Suppressor macrophage (primary cell): ENCODE measurements around the gene PLA2R1.
A peak's percentile ranks its signal among the peaks of the same experiment; 100 is the strongest.
"Not testable (repeated sequence)": the region's sequence is repeated elsewhere in the genome, so short reads cannot be mapped to it uniquely, and the experiment has no call there.

ENCODE experiments used
- DNase-seq, 4 experiments: peaks; one replicate each; pipeline ENCODE4 v3.0.0-alpha.2; 2020 to 2022

PLA2R1 gene

DNA sequence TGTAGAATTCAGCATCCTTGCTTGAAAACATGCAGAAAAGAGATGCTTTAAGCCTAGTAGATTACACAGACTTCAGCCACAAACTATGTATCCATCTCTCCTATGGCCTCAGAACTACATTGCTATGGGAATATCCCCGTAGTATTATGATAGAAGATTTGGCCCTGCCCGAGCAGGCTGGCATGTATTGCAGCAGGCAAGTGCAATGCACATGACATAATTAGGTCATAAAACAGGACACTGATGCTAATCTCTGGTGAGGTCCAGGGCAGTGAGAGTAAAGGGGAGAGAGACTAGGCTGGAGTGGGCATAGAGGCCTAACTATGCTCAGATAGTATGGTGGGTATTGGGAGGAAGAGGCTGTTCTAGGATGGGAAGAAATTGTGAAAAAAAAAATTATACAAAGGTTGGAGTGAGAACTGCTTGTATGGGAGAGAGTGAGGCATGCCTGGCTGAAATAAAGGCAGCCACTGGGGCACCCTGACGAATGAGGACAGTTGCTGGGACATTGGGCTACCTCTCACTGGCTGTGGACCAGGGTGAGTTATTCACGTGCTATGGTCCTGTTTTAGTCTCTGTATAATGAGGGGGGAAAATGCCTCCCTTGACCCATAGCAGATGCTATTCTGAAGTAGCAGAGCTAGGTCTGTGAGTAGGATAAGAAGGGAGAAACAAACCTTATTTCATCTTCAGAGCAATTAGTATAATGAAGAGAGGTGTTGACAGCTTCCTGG, 1.6 kb upstream of the PLA2R1 start:
- no peak for DNase-seq

GRCh38 chr2:160063271-160063670, 856 bp upstream of the PLA2R1 start:
- peak in 1 of 4 experiments; percentile 4 for DNase-seq

- DNase-seq = peak in 1 of 4 experiments; percentile 9
These were observed 497 bp downstream of the PLA2R1 start for GRCh38 chr2:160061944-160062291.

DNA sequence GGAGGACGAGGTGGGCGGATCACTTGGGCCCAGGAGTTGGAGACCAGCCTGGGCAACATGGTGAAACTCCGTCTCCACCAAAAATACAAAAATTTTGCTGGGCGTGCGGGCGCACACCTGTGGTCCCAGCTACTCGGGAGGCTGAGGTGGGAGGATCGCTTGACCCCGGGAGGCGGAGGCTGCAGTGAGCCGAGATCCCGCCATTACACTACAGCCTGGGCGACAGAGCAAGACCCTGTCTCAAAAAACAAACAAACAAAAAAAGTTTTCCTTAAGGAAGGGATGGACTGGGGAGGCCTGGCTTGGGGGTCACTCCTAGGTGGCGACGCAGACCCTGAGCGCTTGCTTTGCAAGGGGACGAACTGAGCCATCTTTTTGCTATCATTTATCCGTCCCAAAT, 882 bp downstream of the PLA2R1 start:
- DNase-seq = no peak

DNA sequence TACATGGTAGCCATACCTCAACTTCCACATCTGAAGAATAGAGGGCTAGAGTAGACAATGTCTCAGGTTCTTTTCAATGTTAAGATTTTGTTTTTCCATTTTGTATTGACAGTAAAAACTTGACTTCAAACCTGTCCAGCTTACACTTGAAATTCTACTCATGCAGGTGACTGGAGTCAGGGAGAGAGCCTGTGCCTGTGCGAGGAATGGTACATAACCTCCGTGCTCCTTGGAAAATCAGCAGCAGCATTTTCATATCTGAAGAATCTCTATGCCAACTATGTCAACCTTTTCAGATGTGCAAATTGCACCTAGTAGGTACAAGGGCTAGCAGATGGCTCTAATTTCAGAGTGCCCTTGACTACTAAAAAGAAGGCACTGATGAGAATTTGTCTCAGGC, 2.1 kb downstream of the PLA2R1 start:
- no peak for DNase-seq

DNA sequence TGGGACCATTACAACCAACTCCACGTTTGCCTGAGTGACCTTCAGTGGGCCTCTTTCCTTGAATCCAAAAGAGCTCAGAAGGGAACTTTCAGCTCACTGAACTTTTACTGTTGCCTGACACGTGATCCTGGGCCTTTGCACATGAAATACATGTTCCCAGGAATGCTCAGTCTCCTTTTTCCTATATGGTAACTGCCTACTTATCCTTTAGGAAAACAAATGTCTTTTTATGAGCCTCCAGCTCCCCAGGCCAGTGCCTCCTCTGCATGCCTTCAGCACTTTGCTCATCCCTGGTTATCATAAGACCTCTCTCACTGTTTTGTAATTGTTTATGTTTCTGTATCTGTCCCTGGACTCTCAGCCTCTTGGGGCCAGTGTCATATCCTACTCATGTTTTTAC, 5.1 kb downstream of the PLA2R1 start:
- DNase-seq = no peak

GRCh38 chr2:160055726-160056108, 6.7 kb downstream of the PLA2R1 start:
- DNase-seq = no peak

- DNase-seq = no peak
These were observed 7.3 kb downstream of the PLA2R1 start for GRCh38 chr2:160054984-160055725.

- DNase-seq = no peak
These were observed 8.5 kb downstream of the PLA2R1 start for GRCh38 chr2:160053946-160054345.

- DNase-seq = no peak
These were observed 9.9 kb downstream of the PLA2R1 start for GRCh38 chr2:160052531-160052930.

DNA sequence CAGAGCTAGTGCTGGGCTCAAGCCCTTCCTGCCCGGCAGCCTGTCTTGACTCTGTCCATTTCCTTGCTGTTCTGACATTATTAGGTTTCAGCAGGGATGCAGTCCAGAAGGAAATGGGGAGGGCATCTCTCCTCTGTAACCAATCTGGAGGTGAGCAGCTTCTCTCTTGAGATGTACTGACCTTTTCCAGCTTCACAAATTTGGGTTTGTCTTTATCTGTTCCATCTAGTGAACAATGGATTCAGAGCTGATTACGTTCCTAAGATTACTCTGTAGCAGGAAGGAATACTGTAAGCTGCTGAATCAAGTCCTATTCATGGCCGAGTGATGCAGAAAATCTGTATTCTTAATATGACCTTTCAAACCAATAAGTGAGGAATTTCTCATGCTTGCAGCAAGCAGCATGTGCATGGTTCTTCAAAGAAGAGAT, 11.0 kb downstream of the PLA2R1 start:
- DNase-seq = no peak

GRCh38 chr2:160050147-160050546, 12.3 kb downstream of the PLA2R1 start:
- DNase-seq = no peak

DNA sequence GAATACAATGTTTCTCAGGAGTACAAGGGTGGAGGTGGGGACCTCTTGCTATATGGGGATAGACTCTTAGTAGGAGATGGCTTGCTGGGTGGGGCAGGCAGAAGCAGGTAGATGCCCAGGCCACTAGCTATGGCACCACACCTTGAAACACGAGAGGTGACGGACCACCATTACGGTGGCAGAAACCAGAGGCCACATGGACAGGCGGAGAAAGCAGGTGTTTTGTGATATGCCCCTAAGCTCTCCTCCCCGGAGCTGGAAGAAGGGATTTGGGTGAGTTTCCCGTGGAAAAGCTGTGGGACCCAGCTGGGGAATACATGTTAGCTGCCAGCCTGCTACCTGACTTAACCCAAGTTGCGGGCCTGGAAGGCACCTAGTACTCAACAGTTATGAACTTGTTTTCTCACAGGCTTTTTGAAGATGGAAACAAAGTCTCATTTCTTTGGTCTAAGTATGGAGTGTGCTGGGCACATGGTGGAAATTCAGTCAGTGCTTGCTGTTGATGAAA, 16.7 kb downstream of the PLA2R1 start:
- no peak for DNase-seq

DNA sequence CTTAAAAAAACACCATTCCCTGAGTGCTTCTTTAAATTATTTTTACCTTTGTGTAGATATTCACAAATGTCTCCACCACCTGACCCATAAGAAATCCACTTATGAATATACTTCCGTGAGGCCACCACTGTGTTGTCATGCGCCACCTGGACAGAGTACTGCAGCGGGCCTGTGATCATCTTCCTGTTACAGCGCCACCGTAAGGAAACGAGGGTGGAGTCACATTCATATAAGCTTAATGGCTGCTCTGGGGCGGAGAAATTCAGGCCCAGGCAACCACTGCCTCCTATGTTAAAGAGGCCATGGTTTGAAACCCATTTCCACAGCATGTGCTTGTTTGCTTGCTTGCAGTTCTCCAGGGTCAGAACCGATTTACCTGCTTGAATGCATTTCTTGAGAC, 17.7 kb downstream of the PLA2R1 start:
- no peak for DNase-seq

GRCh38 chr2:160043265-160043664, 19.1 kb downstream of the PLA2R1 start:
- DNase-seq = peak in 2 of 4 experiments; percentile 4 to 16

GRCh38 chr2:160042054-160042453, 20.4 kb downstream of the PLA2R1 start:
- DNase-seq = no peak

- no peak for DNase-seq
These were observed 21.3 kb downstream of the PLA2R1 start for GRCh38 chr2:160041091-160041490.

- DNase-seq = no peak
These were observed 23.1 kb downstream of the PLA2R1 start for GRCh38 chr2:160039166-160039903.

DNA sequence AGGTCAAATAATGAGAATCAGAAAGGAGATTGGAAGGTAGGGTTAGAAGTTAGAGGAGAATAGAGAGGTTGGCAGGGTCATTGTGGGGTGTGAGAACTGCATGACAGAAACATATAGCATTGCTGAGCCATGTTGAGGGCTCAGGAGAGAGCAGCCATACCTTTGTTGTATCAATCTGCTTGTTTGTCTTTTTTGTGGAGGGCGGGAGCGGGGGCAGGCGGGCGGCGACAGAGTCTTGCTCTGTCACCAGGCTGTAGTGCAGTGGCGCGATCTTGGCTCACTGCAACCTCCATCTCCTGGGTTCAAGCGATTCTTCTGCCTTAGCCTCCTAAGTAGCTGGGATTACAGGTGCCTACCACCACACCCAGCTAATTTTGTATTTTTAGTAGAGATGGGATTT, 23.8 kb downstream of the PLA2R1 start:
- DNase-seq = not testable (repeated sequence)

DNA sequence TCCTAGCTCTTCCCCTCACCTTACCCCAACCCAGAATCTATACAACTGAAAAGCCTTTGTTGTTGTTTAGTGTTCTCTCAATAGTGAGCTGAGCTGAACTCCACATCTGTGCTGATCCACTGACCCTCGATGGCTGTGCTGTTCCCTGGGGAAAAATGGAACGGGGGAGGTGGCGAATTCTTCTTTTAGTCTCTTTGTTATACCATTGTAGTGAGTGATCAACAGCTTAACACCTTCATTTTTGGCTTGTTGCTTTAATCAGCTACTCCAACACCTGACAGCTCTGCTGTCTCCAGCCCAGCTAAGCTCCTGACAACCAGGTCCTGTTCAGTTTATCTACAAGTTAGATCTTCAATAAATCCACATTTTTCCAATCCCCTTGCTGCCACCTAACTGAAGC, 25.7 kb downstream of the PLA2R1 start:
- no peak for DNase-seq

DNA sequence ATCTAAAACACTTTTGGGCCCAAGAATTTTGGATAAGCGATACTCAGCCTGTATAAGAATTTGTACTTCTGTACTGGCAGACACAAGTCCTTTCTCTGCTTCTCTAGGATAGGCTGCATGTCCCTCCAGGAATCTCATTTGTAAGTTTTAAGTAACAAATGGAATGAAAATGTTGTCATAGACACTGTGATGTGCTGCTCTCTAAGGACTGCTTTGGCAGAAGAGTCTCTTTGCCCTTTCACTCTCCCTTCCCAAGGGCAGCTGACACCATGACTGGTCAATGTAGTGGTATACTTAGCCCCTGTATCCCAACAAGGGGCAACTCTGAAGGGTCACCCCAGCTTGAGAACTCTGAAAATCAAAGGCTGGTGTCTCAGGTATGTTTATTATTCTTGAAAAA, 27.3 kb downstream of the PLA2R1 start:
- DNase-seq = no peak

DNA sequence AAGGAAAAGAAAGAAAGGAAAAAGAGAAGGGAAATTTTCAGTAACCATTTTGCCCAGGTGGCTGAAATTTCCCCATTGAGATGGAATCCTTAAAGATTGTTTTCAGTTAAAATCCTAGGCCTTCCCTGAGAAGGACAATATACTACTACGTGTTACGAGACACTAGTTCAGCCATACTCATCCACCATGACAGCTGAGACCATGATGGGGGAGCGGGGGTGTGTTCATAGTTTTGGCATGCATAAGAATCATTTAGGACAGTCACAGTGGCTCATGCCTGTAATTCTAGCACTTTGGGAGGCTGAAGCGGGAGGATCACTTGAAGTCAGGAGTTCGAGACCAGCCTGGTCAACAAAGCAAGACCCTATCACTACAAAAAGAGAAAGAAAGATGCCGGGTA, 28.0 kb downstream of the PLA2R1 start:
- no peak for DNase-seq

- no peak for DNase-seq
These were observed 28.6 kb downstream of the PLA2R1 start for GRCh38 chr2:160033732-160034392.
